ENCODE measurements around the gene EPG5.

The EPG5 gene

DNA sequence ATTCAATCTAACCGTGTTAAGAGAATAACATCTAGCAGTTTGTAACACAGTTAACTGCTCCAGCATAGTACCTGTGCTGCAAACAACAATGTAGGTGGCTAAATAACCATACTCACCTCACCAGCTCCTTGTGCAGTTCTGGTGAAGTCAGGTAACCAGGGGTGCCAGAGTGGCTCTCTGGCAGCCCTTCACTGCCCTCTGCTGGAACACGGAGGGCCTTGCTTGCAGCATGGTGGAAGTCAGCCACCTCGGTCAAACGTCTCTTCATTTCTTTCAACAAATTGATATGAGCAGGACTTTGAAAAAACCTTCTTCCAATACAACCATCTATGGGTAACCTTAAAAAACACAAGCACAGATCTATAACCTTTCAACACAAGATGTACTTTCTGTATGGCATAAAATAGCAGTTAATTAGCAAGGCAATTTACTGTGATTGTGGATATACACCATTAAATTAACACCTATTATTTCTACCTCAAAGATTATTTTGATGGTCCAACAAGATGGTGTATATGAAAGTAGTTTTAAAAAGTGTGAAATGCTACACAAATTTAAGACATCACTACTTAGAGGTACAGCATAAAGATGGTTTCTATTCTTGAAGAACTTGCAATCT is 56.6 kb downstream of the EPG5 start:
- DNase-seq, result peak; percentile 56

DNA sequence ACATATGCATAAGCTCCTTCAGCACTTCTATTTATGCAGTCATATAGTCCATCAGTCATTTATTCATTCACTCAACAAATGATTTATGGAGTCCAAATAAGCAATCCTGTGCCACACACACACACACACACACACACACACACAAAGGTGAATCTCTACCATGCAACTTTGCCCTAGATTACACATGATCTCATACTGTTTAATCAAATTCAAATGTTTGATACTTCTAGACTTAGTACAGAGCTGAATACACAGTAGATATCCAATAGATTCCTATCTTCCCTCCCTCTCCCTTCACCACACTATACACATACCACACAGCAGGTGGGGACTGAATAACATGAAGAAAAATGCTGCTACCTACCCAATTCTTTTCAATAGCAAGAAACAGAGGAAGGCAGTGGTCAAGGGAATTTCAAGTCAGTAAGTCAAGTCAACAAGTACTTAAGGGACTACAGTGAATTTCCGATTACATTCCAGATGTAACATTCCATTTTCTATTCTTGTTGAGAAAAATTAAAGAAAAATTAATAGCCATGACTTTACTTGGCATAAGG is 65.4 kb downstream of the EPG5 start:
- no peak for DNase-seq

DNA sequence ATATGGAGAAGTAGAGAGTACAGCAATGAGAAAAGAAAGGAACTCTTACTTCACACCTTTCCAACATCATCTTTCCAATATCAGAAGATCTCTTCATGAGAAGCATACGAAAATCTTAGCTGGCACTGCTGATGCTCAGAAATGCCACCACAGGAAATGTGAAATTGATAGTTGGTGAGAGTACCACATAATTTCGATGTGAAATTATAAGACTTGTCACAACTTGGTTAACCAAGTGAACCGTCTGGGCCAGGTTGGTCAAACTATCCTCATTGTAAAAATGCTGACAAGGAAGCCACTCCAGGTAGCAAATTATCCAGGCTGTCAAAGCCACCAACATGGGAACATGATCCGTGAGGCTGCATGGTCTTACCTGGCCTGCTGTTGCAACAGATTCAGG is 66.5 kb downstream of the EPG5 start:
- DNase-seq, result no peak

DNA sequence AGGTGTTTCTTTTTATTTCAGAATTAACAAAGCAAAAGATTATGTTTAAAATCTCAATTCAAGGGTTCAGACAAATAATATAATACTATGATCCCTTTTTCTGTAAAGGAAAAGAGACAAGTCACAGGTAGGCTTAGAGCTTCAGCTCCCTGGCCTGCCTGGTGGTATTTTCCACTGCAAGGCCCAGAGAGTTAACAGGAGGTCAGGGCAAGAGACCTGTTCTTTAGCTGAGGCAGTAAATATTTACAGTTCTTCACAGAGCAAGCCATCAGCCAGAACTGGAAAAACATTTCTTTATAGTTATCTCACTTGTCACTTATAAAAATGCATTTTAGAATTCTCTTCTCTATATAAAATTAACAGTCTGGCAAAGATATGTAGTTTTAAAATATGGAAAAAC is 70.1 kb downstream of the EPG5 start:
- DNase-seq, result no peak

DNA sequence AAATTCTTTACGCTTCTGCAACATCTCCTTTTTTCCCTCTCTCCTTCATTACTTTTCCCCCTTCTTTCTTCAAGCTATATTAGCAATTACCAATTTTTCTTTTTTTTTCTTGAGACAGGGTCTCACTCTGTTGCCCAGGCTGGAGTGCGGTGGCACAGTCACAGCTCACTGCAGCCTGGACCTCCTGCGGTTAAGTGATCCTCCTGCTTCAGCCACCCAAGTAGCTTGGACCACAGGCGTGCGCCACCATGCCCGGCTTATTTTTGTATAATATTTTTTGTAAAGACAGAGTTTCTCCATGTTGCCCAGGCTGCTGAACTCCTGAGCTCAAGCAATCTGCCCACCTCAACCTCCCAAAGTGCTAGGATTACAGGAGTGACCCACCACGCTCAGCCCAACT is 70.7 kb downstream of the EPG5 start:
- no peak for DNase-seq

DNA sequence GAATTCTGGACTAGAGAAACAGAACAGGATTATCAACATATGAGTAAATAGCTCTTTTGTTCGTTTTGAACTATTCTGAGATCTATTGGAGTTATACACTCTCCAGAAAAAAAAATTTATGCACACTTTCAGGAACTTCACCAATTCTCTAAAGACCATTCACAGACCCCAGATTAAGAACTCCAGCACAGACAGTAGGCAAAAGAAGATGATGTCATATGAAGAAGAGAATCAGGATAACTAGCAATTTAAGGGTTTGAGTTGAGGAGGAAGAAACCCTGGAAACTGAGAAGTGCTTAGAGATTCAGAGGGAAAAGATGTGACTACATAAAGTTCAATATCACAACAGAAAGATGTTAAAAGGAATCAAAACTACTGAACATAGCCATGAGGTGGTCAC is 71.8 kb downstream of the EPG5 start:
- DNase-seq, result no peak

DNA sequence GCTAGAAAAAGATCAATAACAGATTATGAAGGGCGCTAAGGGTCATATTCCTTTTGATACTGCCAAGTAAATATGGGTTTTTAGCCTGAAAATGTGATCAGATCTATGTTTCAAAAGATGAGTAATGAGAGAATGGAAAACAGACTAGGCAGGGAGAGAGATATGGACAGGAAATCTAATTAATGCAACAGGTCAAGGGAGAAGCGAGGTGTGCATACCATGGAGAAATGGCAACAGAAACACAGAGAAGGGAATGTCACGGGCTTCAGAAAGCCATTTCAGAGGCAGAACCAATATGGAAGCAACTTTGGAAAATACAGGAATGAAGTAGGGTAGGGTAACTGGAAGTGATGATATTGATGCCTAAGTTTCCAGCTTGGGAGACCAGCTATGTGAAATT is 72.3 kb downstream of the EPG5 start:
- no peak for DNase-seq

DNA sequence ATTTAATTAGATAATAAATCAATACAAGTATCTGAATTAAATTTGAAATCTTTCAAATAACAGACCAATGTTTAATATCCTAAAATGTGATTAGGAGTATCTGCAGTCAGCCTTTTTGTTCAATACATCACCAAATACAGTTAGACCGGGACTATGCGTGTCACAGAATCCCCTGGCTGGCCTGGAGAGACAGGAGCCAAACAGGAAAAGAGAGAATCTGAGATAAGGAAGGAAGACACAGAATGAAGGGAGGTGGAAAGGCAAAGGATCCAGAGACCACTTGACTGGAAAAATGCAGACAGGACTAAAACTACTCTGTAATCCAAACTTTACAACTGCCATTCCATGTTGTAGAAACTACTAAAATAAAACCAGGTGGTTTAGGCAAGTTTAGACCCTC is 75.3 kb downstream of the EPG5 start:
- DNase-seq, result no peak

DNA sequence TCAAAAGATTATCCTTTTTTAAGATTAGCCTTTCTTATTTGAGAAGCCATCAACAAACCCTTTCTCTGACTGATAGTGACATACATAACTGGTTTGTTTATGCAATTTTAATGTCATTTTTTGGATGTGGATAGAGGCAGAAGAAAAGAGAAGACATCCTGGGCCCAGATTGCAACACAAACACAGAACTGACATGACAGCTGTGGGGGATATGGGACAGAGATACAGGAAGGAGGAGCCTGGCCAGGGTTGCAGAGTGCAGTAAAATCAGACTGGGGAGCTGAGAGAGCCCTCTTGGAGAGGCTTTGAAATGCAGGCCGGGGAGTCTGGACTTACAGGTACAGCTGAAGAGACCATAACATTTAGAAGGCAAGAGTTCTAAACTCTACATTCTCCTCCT is 76.5 kb downstream of the EPG5 start:
- DNase-seq, result peak; percentile 19

DNA sequence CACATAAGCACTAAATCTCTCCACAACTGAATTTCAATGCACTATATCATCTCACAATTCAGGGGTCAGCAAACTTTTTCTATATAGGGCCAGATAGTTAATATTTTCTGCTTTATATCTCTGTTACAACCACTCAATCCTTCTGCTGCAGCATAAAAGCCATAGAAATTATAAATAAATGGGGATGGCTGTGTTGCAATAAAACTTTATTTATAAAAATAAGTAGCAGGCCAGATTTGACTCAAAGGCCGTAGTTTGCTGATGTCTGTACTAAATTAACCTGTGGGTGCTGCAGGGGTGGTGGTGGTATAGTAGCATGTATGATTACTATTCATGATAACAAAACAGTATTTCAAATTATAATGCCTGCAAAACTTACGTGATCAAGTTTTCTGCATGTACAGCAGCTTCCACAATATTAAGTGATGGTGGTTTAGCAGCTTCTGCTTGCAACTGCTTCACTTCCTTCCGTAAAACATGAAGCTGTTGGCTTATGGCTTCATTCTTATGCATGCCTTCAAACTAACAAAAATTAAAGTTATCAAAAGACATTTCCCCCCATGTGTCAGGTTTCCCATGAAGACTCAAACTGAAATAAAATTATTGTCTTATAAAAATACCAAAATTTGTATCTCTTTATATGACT is 77.6 kb downstream of the EPG5 start:
- no peak for DNase-seq

DNA sequence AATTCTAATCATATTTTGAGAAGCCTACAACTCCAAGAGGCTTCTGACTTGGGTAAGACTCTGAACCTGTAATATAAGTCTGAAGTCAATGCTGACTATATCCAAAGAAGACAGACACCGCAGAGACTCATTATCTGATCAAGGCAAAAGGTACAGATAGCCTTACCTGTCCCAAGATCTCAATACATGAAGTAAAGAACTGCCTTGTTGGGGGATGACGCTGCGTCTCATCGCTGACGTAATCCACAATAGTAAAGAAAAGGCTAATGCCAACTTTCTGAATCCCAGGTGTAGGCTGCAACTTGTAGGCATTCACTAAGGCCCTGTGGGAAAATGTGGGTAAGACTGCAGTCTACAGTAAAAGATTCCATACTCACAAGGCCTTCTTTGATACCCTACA is 79.5 kb downstream of the EPG5 start:
- no peak for DNase-seq

DNA sequence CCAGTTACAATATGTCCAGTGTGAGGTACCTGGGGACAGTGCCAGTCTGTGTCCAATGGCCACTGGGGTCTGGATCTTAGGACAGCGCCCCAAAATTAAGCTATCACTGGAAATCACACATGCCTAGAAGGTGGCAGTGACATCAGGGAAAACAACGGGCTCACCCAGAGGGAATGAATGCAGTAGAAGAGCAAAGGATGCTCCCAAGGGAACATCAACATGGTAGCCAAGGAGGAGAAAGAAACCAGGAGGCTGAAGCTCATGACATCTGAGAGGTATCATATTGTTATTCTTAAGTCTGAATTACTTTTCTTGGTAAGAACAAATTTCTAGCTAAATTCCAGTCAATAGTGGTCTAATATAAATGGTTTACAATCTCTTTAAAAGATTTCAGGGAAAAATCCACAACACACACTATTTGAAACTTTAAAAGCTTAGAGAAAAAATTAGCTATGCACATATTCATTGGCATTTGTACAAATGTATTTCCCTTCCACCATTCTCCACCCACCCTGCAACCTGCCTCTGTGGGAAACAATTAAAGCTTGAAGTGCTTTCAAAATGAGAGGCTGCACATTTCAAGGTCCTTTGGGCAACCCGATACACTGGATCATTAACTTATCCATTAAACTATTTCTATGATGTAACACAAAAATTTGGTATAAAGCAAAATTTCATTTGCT is 86.1 kb downstream of the EPG5 start:
- no peak for DNase-seq

DNA sequence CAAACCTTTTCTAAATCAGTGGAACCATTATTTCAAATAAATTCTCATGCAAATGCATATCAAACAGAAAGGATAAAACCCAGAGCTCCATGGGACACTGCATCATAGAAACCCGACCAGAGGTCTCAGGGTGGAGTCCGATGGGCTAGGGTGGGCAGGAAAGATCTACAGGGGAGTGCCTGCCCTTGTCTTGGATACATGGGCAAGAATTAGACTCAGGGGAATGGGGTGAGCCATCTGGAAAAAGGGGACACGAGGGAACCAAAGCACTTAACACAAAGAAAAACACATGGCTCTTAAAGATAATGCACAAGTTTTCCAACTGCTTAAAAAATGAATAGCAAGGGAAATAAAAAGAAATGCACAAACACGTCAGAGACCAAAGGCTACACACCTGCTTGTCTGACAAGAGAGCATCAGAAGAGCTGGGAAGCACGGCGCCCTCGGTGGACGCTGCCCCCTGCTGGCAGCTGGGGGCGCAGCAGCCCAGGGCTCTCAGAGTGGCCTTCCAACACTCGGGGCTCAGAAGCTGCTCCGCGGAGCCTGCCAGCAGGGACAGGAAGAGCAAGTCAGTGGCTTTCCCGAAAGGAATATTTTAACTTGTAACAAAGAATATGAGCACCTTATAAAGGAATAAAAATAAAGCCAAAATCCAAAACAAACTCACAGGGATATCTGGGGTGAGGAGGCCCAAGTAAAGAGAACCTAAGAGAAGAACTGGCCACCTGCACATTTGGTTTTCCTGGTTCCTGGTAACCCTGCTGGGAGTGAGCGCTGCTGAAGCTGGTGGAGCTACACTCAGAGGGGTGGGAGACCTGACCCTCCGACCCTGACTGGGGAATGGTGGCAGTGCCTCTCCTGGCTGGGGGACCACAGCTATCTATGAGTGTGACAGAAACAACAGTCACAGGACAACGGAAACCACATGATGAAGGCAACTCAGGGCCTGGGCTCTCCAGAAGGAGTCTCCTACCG is 87.2 kb downstream of the EPG5 start:
- DNase-seq, result peak; percentile 55

DNA sequence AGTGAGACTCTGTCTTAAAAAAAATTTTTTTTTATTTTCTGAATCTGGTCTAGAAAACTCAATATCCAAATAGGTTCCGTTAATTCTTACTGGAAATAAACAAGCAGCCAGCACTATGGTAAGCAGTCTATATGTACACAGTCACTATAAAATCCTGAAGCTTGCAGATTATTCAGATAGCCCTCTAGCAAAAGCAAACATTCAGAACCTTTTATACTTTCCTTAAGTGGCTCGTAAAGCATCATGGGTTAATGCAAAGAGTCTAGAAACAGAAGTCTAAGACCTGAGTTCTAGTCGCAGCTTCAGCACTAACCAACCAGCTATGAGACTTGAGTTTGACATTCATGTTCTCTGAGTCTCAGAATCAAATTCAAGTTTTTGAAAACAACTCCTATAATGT is 89.7 kb downstream of the EPG5 start:
- no peak for DNase-seq

DNA sequence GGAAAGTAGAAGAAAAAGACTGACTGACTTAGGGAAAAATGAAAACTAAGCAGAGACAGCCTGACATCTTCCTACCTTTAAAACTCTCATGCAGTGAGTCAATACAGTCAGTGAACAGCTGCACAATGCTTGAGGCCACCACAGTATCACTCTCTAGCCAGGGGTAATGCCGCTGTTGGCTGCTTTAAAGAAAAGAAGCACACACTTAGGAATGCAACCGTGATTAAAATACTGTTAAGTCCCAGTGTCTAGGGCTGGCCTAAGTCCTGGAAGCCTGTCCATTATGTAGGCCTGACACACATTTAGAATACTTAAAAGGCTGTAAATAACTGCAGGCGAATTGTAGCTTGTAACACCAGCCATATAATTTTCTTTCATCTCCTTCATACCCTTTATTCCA is 91.0 kb downstream of the EPG5 start:
- no peak for DNase-seq

DNA sequence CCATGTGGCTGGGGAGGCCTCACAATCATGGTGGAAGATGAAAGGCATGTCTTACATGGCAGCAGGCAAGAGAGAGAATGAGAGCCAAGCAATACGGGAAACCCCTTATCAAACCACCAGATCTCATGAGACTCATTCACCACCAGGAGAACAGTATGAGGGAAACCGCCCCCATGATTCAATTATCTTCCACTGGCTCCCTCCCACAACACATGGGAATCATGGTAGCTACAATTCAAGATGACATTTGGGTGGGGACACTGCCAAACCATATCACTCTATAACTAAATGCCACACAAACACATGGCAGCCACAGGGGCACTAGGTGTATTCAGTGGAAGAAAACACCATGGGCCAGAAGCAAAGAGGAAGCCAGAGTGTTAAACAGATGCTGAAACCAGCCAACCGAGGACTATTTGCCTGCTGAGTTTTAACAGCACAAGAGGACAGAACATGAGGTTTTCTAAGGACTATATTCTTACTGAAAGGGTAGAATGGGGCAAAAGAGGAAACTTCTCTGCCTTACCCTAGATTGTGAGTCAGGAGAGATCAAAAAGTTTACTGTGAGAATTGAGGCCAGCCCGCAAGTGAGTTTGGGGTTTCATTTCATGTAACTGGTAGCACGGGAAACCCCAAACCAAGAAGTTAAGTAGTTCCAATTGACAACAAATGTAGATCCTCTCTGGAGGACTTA is 92.5 kb downstream of the EPG5 start:
- DNase-seq, result peak; percentile 33

DNA sequence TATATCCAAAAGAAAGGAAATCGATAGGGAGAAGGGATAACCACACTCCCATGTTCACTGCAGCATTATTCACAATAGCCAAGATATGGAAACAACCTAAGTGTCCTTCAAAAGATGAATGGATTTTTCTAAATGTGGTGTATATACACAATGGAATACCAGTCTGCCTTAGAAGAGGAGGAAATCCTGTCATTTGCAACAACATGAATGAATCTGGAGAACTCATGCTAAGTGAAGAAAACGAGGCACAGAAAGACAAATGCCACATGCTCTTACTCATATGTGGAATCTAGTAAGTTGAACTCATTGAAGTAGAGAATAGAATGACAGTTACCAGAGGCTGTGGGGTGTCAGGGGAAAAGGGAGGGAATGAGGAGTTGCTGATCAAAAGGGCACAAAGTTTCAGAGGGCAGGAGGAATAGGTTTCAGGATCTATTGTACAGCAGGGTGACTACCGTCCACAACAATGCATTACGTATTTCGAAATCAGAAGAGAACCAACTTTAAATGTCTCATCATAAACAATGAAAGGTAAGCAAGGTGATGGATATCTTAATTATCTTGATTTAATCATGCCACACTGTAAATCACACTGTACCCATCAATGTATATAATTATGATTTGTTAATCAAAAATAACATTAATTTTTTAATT is 95.6 kb downstream of the EPG5 start:
- DNase-seq, result no peak

DNA sequence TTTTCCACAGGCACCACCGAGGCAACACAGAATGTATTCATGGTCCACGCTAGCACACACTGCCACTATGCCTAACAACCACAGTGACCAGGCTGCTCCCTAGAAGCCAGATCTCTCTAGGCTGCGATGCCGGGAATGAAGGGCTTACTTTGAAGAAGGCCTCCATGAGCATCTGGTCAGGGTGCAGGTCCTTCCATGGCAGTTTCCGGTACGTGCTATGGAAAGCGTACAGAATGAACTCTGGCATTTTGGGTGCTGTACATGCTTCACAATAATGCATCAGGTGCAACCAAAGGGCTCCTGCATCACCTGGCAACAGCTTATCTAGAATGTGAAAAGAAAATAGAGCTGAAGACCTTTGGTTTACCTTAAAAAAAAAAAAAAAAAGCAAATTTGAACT is 96.7 kb downstream of the EPG5 start:
- no peak for DNase-seq

DNA sequence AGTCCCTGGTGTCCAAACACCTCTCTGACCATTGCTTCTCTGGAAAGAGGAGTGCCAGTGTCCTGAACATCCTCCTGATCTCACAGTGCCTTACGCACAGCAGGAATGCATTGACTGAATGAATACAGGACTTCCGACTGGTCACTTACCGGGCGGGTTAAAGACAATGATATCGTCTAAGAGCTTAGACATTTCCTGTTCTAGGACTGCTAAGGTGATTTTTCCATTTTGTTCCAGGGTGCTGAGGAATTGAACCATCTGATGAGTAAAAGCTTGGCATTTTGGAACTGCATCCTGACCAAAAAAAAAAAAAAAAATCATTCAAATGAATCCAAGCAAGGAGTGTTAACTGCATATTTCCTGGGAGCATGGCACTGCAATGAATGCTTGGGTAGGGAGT is 101.7 kb downstream of the EPG5 start:
- no peak for DNase-seq

DNA sequence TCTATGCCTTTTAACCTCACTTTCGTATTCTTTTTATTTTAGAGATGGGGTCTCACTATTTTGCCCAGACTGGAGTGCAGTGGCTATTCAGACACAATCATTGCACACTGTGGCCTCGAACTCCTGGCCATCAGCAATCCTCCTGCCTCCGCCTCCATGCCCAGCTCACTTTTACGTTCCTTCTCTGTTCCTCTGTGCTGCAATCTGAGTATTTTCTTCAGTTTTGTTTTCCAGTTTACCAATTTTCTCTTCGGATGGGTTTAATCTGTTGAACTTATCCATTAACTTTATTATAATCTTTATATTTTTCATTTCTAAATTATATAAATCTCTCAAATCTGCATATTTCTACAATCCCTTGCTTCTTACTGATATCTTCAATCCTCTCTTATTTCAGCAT is 103.0 kb downstream of the EPG5 start:
- DNase-seq, result no peak

DNA sequence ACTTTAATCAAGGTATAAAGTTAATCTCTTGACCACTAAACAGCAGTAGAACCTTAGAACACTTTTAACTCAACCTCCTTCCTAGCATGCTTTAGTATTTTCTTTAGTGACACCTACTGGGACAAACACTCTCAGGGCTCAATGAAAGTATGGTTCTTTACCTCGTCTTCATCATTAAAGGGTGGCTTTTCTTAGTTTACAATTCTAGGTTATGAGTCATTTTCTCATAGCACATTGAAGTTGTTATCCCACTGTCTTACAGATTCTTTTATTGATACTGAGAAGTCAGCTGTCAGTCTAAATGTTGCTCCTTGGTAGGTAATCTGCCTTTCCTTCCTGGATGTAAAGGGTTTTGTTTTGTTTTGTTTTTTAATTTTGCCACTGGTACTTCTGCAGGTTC is 103.7 kb downstream of the EPG5 start:
- DNase-seq, result no peak

DNA sequence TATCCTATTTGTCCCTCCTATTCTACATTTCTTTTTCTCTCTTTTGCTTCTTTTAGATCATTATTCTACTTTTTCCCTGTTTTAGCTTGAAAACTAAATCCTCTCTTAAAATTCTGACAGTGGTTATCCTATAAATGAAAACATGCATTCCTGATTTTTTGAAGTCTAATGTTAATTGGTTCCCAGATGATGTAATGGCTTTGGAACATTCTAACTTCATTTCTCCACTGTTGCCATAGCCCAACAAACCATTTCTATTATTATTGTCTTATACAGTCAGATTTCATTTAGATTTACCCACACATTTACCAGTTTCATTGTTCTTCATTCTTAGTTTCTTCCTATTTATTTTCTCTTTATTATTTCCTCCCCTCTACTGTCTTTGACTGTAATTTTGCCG is 105.2 kb downstream of the EPG5 start:
- DNase-seq, result no peak

Measured in CD4-positive, alpha-beta T cell treated with Interleukin-15 for 1 hour (primary cell).